Measurements from ENCODE around the gene SCAF1.

SCAF1 gene

GRCh38 chr19:49651820-49652550 lies 10.0 kb downstream of the SCAF1 start:
- Histone ChIP-seq H3K36me3 (ENCODE audit: control insufficient read depth, insufficient read depth, low read length) (no peaks in the 10 kb centered on the region), H3K79me2 (peaks cover 9% of the 10 kb centered on the region), H3K9ac (no peak overlapping the region), H3K9me3 (ENCODE audit: control insufficient read depth, low read length) (no peaks in the 10 kb centered on the region), H3K4me2 (ENCODE audit: low read length) (no peak overlapping the region), H3K27ac (no peak overlapping the region), H2AFZ (no peak overlapping the region), H3K4me3 (ENCODE audit: low read depth, low read length) (no peak overlapping the region), H3K27me3 (ENCODE audit: control insufficient read depth, insufficient read depth, low read length) (no peaks in the 10 kb centered on the region), H3K4me1 (no peaks in the 10 kb centered on the region)
- no peak for TF ChIP-seq CTCF (IDR thresholded peaks at IDR 0.05)

GRCh38 chr19:49652551-49653465 lies 10.8 kb downstream of the SCAF1 start:
- TF ChIP-seq CTCF (IDR thresholded peaks at IDR 0.05), result no peak
- H2AFZ ChIP-seq, result no peak overlapping the region
- peaks cover 5% of the 10 kb centered on the region for H3K79me2 ChIP-seq
- H3K36me3 ChIP-seq (ENCODE audit: control insufficient read depth, insufficient read depth, low read length), result no peaks in the 10 kb centered on the region
- H3K9ac ChIP-seq, result no peak overlapping the region
- no peaks in the 10 kb centered on the region for H3K27me3 ChIP-seq (ENCODE audit: control insufficient read depth, insufficient read depth, low read length)
- H3K4me2 ChIP-seq (ENCODE audit: low read length), result no peak overlapping the region
- no peaks in the 10 kb centered on the region for H3K9me3 ChIP-seq (ENCODE audit: control insufficient read depth, low read length)
- no peak overlapping the region for H3K4me3 ChIP-seq (ENCODE audit: low read depth, low read length)
- H3K27ac ChIP-seq, result no peak overlapping the region
- H3K4me1 ChIP-seq, result no peaks in the 10 kb centered on the region

GRCh38 chr19:49653466-49653806 lies 11.4 kb downstream of the SCAF1 start:
- TF ChIP-seq CTCF (IDR thresholded peaks at IDR 0.05), result no peak
- Histone ChIP-seq H3K4me3 (ENCODE audit: low read depth, low read length) (no peak overlapping the region), H3K36me3 (ENCODE audit: control insufficient read depth, insufficient read depth, low read length) (no peaks in the 10 kb centered on the region), H3K9ac (no peak overlapping the region), H3K27ac (no peak overlapping the region), H3K27me3 (ENCODE audit: control insufficient read depth, insufficient read depth, low read length) (no peaks in the 10 kb centered on the region), H3K79me2 (peaks cover 5% of the 10 kb centered on the region), H3K9me3 (ENCODE audit: control insufficient read depth, low read length) (no peaks in the 10 kb centered on the region), H3K4me2 (ENCODE audit: low read length) (no peak overlapping the region), H3K4me1 (no peaks in the 10 kb centered on the region), H2AFZ (no peak overlapping the region)

GRCh38 chr19:49654581-49654980 lies 12.6 kb downstream of the SCAF1 start:
- Histone ChIP-seq H3K36me3 (ENCODE audit: control insufficient read depth, insufficient read depth, low read length) (no peaks in the 10 kb centered on the region), H3K9ac (no peak overlapping the region), H3K9me3 (ENCODE audit: control insufficient read depth, low read length) (no peaks in the 10 kb centered on the region), H3K27ac (no peak overlapping the region), H3K4me3 (ENCODE audit: low read depth, low read length) (no peak overlapping the region), H3K4me2 (ENCODE audit: low read length) (no peak overlapping the region), H2AFZ (no peak overlapping the region), H3K4me1 (no peaks in the 10 kb centered on the region), H3K79me2 (peaks cover 5% of the 10 kb centered on the region), H3K27me3 (ENCODE audit: control insufficient read depth, insufficient read depth, low read length) (no peaks in the 10 kb centered on the region)
- TF ChIP-seq CTCF (IDR thresholded peaks at IDR 0.05), result no peak

All from parathyroid adenoma (tissue), 2 donors.